ENCODE measurements around the gene COL13A1.

The COL13A1 gene

DNA sequence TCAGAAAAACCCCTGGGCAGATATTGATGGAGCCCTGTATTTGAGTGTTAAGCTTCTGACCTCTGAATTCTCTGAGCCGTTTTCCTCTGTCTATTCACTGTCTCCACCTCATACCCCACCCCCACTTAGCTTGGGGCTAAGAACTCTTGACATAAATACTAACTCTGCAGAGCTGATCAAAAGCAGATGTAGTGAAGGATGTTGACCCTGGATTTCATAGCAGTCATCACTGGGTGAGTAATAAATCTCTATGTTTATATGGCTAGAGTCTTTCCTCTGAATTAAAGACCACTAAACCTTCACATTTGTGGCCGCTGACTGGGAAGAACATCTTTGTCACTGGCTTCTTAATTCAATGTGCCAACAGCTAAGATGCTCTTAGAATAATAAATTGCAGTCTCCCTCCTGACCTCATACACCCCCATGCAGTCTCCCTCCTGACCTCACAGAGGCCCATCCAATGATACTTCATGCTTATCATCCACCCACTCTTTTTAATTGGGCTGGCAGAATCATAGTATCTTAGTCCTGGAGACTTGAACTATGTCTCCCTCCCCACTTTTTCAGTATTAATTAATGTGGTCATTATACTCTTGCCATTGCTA lies 172.9 kb downstream of the COL13A1 start:
- no peak for DNase-seq

- no peak for DNase-seq
These were observed 175.3 kb downstream of the COL13A1 start for GRCh38 chr10:69976795-69977546.

- no peak for DNase-seq
These were observed 177.5 kb downstream of the COL13A1 start for GRCh38 chr10:69979174-69979573.

DNA sequence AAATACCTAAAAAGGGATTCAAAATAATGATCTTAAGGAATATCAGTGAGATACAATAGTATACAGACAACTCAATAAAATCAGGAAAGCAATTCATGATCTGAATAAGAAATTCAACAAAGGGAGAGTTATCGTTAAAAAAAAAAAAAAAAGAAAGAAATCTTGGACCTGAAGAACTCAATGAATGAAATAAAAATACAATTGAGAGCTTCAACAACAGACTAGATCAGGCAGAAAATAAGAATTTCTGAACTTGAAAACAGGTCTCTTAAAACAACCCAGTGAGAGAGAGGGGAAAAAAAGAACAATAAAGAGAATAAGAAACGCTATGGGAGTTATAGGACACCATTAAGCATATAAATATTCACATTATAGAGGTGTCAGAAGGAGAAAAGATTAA lies 179.0 kb downstream of the COL13A1 start:
- DNase-seq, result no peak

DNA sequence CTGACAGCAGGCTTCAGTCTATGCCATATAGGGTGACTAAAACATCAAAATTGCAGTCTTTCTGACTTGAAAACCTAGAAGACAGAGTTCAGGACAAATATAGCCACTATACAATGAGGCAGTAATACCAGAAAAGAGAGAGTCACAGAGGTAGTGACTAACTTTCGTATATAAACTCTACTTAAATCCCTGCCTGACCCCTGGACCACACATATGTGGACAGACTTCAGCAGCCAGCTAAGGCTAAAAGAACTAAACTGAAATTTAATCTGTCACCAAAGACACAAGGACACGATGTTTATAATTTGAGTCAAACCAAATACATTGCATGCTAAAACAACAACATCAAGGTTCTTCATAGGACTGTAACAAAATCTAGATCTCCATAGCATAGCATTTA lies 186.4 kb downstream of the COL13A1 start:
- no peak for DNase-seq

GRCh38 chr10:69991151-69991550 lies 189.4 kb downstream of the COL13A1 start:
- DNase-seq, result no peak

DNA sequence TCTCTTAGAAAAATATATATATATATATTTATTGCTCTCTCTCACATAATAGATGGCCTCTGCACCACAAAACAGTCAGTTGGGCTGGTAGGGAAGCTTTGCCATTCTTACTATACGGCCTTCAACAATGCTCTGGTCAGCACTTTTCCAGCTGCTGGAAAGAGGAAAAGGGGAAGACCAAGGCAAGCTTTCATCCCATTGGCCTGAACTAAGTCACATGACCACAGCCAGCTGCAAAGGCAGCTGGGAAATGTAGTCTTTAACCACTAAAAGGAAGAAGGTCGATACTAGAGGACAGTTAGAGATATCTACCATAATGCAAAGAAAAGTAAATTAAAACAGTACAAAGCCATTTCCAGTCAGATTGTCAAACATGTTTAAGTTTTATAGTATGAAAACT lies 192.6 kb downstream of the COL13A1 start:
- peak; percentile 64 for DNase-seq

- DNase-seq, result no peak
These were observed 194.9 kb downstream of the COL13A1 start for GRCh38 chr10:69996611-69997010.

DNA sequence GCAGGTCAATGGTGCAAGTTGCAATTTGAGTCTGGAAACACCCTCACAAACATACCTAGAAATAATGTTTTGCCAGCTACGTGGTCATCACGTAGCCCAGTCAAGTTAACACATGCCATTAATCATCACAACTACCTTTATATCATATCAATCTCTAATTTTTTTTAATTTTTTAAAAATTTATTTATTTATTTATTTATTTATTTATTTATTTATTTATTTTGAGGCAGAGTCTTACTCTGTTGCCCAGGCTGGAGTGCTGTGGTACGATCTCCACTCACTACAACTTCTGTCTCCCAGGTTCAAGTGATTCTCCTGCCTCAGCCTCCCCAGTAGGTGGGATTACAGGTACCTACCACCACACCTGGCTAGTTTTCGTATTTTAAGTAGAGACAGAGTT lies 198.6 kb downstream of the COL13A1 start:
- no peak for DNase-seq

- DNase-seq, result no peak
These were observed 205.6 kb downstream of the COL13A1 start for GRCh38 chr10:70007116-70007820.

Data from 8988T (cell line).